WERI-Rb-1 (cell line): Measurements from ENCODE around the gene FARSB.

Source experiments
- DNase-seq: peaks from one replicate; pipeline ENCODE4 v3.0.0-alpha.2; 2020
- H3K27ac ChIP-seq: fragments of 250-450 bp; sonication (Bioruptor Pico); 2 replicates; pipeline ENCODE4 v1.5.1; 2020; ENCODE audit warnings: mild to moderate bottlenecking, moderate library complexity
- H3K27me3 ChIP-seq: fragments of 250-450 bp; sonication (Bioruptor Pico); 2 replicates; pipeline ENCODE4 v1.5.1; 2021; ENCODE audit warnings: mild to moderate bottlenecking, low read depth, moderate library complexity; ENCODE audit not compliant: insufficient read depth, severe bottlenecking
- H3K36me3 ChIP-seq: fragments of 250-450 bp; sonication (Bioruptor Pico); 2 replicates; pipeline ENCODE4 v1.5.1; 2020; ENCODE audit warnings: mild to moderate bottlenecking, moderate library complexity
- H3K4me3 ChIP-seq: 2 replicates; pipeline ENCODE4 v1.5.1; 2011; ENCODE audit warnings: low read depth, mild to moderate bottlenecking, control low read depth, low read length
- H3K9me3 ChIP-seq: fragments of 250-450 bp; sonication (Bioruptor Pico); 2 replicates; pipeline ENCODE4 v1.5.1; 2021; ENCODE audit warnings: mild to moderate bottlenecking, moderate library complexity; ENCODE audit not compliant: severe bottlenecking
- CTCF ChIP-seq: IDR thresholded peaks from 2 replicates; pipeline ENCODE4 v1.5.1; 2011; ENCODE audit warnings: low read depth, mild to moderate bottlenecking, control low read depth, inconsistent platforms, low read length

Gene FARSB

GRCh38 chr2:222609381-222609780 lies 46.5 kb downstream of the FARSB start:
- no peak for DNase-seq
- Histone ChIP-seq H3K9me3 (no peaks in the 10 kb centered on the region), H3K27ac (no peak overlapping the region), H3K4me3 (no peak overlapping the region), H3K27me3 (no peaks in the 10 kb centered on the region), H3K36me3 (peaks cover 21% of the 10 kb centered on the region)
- TF ChIP-seq CTCF = no peak

GRCh38 chr2:222608081-222608480 lies 47.8 kb downstream of the FARSB start:
- Histone ChIP-seq H3K27ac (no peak overlapping the region), H3K27me3 (no peaks in the 10 kb centered on the region), H3K4me3 (no peak overlapping the region), H3K36me3 (peaks cover 15% of the 10 kb centered on the region), H3K9me3 (no peaks in the 10 kb centered on the region)
- DNase-seq = no peak
- no peak for TF ChIP-seq CTCF

GRCh38 chr2:222606306-222606705 lies 49.6 kb downstream of the FARSB start:
- H3K27me3 ChIP-seq = no peaks in the 10 kb centered on the region
- no peak for TF ChIP-seq CTCF
- no peak for DNase-seq
- H3K27ac ChIP-seq = no peak overlapping the region
- H3K4me3 ChIP-seq = no peak overlapping the region
- no peaks in the 10 kb centered on the region for H3K9me3 ChIP-seq
- peaks cover 5% of the 10 kb centered on the region for H3K36me3 ChIP-seq

GRCh38 chr2:222604749-222605515 lies 51.0 kb downstream of the FARSB start:
- H3K9me3 ChIP-seq = no peaks in the 10 kb centered on the region
- DNase-seq = no peak
- no peak overlapping the region for H3K4me3 ChIP-seq
- no peaks in the 10 kb centered on the region for H3K27me3 ChIP-seq
- no peak for TF ChIP-seq CTCF
- H3K27ac ChIP-seq = no peak overlapping the region
- no peaks in the 10 kb centered on the region; the same call in none of the 2 replicates for H3K36me3 ChIP-seq

GRCh38 chr2:222603501-222603900 lies 52.4 kb downstream of the FARSB start:
- Histone ChIP-seq H3K4me3 (no peak overlapping the region), H3K27me3 (no peaks in the 10 kb centered on the region), H3K9me3 (no peaks in the 10 kb centered on the region), H3K27ac (no peak overlapping the region), H3K36me3 (no peaks in the 10 kb centered on the region; the same call in none of the 2 replicates)
- DNase-seq = no peak
- TF ChIP-seq CTCF = no peak

- H3K4me3 ChIP-seq = no peak overlapping the region
- TF ChIP-seq CTCF = no peak
- no peak for DNase-seq
- no peaks in the 10 kb centered on the region for H3K9me3 ChIP-seq
- no peaks in the 10 kb centered on the region; the same call in none of the 2 replicates for H3K36me3 ChIP-seq
- H3K27me3 ChIP-seq = no peaks in the 10 kb centered on the region
- no peak overlapping the region for H3K27ac ChIP-seq
These were observed 57.3 kb downstream of the FARSB start for GRCh38 chr2:222598611-222599010.
